Right lobe of liver (tissue), 6 donors: ENCODE data around the gene MYLK. TPM values are rescaled to one million over a fixed set of nuclear protein-coding genes. Genes with fewer than 3 reads are reported as not detected.

Experiments
- ATAC-seq, 4 donors: fragments of 200-7000 bp; cut with Tn5 transposase; one replicate each; pipeline ENCODE4 v1.9.1; 2020; ENCODE audit warnings: mild to moderate bottlenecking in 4 of 4, moderate library complexity in 4 of 4
- DNase-seq, 3 donors: peaks; one replicate each; pipeline ENCODE4 v3.0.0-alpha.2; 2020
- H3K27ac ChIP-seq, 3 donors: fragments of 200-600 bp; one replicate each; pipeline ENCODE4 v1.8.0; 2022
- H3K27me3 ChIP-seq, 2 donors: fragments of 200-600 bp; one replicate each; pipeline ENCODE4 v1.8.0; 2022
- H3K36me3 ChIP-seq, 4 donors: fragments of 200-600 bp; sonication (generic) in 1 of 4; one replicate each; pipeline versions ENCODE4 v1.5.1 to v1.8.0; 2017 to 2022; ENCODE audit warnings: control low read depth in 1 of 4
- H3K4me1 ChIP-seq, 4 donors: fragments of 200-600 bp; sonication (generic) in 1 of 4; one replicate each; pipeline versions ENCODE4 v1.5.1 to v1.8.0; 2017 to 2022; ENCODE audit warnings: control low read depth in 1 of 4
- H3K4me3 ChIP-seq, 3 donors: fragments of 200-600 bp; one replicate each; pipeline ENCODE4 v1.8.0; 2022
- H3K9me3 ChIP-seq, 4 donors: fragments of 200-600 bp; sonication (generic) in 1 of 4; one replicate each; pipeline versions ENCODE4 v1.5.1 to v1.8.0; 2017 to 2022; ENCODE audit warnings: control low read depth in 1 of 4
- POLR2A ChIP-seq: fragments of 450-650 bp; IDR thresholded peaks from one replicate; pipeline ENCODE4 v1.6.1; 2017; ENCODE audit warnings: antibody characterized with exemption, mild to moderate bottlenecking
- WGBS: methylation state at CpG from one replicate; pipeline ENCODE4 v1.1.6; 2018; ENCODE audit warnings: low coverage, low lambda C conversion rate; ENCODE audit not compliant: insufficient coverage; ENCODE audit errors: missing lambda C conversion rate; 5-methylcytosine and 5-hydroxymethylcytosine counted together
- intact Hi-C, 2 donors: fragments of 100-400 bp; cut with DNase I; formaldehyde crosslinking; loops; one replicate each; pipeline versions ENCODE4 v1.11.2 to v1.14.1; 2022
- total RNA-seq, 6 experiments: library from RNA; depleted of rRNA in 2 of 6; stranded (reverse); fragments of >200 nt in 2 of 6; fragmentation: NEBNext Ultra II Directional in 3 of 6; extraction: Animal tissue kit (Norgen Biotek cat#: 25700) in 3 of 6; gene quantifications; one replicate each; pipeline versions ENCODE4 v1.1.0 to v1.2.4, GENCODE V29; 2016 to 2023
- TF ChIP-seq, protein P1 (sequence below), 4 donors: fragments of 200-600 bp in 3 of 4; fragments of 450-650 bp in 1 of 4; IDR thresholded peaks; one replicate each; pipeline versions ENCODE4 v1.5.1 to v1.8.0; 2016 to 2022; ENCODE audit warnings: antibody characterized with exemption in 4 of 4, mild to moderate bottlenecking in 2 of 4
- donor health status: DM: no; HTN: yes; CAD: no.
- donor health status: DM: no; HTN: no; CAD: no.
- donor health status: DM: no; HTN: no; CAD: no.
- donor health status: DM: no; HTN: yes; CAD: no.
- donor health status: DM: no; HTN: yes; CAD: no.

MYLK gene
- total RNA-seq, 6 experiments from 2014 or later, result 61.1 to 146 (median 97.8) TPM

DNA sequence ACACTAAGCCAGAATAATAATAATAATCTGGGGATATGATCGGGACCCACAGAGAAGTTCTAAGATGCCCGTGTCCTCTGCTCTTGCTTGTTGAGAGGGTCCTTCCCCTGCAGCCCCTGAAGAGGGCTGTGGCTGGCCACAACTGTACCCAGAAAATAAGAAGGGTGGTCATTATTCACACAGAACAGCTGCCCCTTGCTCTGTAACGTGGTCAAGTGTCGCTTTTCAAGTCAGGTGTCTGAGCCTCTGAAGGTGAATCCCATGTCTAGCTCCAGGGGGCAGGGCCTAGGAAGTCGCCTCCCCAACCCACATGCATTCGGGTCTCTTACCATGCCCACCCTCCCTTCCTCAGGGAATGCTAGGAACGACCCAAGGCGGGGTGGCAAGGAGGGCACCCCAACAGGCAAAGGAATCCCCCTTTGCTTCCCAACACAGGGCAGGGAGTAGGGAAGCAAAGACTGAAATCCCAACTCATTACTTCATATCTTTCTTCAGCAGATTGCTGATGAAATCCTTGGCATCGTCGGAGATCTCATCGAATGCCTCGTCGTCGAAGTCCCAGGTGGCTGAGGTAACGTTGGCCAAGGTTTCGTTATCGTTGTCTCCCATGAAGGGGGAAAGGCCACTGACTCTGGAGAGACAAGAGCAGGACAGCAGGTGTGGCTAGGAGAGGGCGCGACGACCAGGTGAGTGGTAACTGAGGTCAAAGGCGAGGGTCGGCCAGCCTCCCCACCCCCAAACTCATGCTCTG lies 255.0 kb downstream of the MYLK start:
- Histone ChIP-seq H3K9me3 (no peaks in the 10 kb centered on the region), H3K36me3 (peaks cover 0 to 28% (median 4%) of the 10 kb centered on the region in 4 donors), H3K4me3 (no peak overlapping the region), H3K27ac (no peak overlapping the region), H3K27me3 (no peaks in the 10 kb centered on the region), H3K4me1 (peaks cover 0 to 20% (median 5%) of the 10 kb centered on the region in 4 donors)
- no peak for TF ChIP-seq POLR2A
- TF ChIP-seq, protein P1, sequence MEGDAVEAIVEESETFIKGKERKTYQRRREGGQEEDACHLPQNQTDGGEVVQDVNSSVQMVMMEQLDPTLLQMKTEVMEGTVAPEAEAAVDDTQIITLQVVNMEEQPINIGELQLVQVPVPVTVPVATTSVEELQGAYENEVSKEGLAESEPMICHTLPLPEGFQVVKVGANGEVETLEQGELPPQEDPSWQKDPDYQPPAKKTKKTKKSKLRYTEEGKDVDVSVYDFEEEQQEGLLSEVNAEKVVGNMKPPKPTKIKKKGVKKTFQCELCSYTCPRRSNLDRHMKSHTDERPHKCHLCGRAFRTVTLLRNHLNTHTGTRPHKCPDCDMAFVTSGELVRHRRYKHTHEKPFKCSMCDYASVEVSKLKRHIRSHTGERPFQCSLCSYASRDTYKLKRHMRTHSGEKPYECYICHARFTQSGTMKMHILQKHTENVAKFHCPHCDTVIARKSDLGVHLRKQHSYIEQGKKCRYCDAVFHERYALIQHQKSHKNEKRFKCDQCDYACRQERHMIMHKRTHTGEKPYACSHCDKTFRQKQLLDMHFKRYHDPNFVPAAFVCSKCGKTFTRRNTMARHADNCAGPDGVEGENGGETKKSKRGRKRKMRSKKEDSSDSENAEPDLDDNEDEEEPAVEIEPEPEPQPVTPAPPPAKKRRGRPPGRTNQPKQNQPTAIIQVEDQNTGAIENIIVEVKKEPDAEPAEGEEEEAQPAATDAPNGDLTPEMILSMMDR (IDR thresholded peaks at IDR 0.05), result no peak
- ATAC-seq, result no peak
- intact Hi-C loops, result no loop called here
- DNase-seq, result no peak
- WGBS, result 83% methylated on average over 13 of the region's 22 CpGs

DNA sequence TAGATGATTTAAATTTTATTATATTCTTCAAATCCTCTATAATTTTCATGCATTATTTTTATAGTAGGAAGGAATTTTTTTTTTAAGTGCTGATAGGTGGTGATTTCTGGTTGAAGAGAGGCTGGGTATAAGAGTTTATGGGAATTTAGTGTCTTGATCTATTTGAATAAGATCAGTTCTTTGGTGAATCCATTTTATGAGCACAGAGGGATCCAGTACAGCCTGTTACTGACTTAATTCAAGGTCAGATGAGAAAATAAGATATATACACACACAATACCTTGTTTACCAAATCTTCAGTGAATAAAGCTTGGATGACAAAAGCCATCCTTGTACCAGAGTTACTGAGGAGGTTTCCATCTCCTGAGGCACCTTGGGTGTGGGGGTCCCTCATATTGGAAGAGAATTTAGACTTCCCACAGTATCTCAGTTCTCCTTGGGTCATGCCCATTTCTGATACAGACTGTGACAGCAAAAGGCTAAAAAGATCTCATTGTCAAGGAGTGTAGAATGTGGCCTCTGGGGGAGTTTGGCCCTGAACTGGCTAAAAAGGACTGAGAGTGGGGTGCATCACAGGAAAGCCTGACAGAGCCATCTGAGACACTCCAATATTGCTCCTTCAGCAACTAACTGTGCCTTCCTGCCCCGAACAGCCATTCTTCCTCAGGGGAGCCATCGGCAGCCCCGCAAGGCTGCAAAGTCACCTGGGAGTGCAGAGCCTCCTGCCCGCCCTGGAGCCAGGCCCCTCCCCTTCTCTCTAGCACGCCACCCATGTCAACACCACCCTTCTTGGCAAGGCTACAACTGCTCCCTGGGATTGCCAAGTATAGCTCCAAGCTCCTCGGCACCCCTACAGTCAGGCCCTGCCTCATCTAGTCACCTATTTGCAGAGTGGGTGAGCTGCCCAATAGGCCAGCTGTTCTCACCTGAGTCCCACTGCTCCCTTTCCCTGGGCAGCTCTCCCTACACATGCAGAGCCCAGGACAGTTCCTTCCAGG lies 256.2 kb downstream of the MYLK start:
- WGBS, result no CpG with 5 or more reads among the region's 6 CpGs
- Histone ChIP-seq H3K27ac (no peak overlapping the region), H3K4me3 (no peak overlapping the region), H3K4me1 (peaks cover 0 to 9% (median 3%) of the 10 kb centered on the region in 4 donors), H3K9me3 (no peaks in the 10 kb centered on the region), H3K27me3 (no peaks in the 10 kb centered on the region), H3K36me3 (peaks cover 0 to 34% (median 4%) of the 10 kb centered on the region in 4 donors)
- TF ChIP-seq, protein P1 (IDR thresholded peaks at IDR 0.05), result no peak
- no peak for TF ChIP-seq POLR2A
- DNase-seq (peak in 2 of 3 donors; percentile 65 to 71), ATAC-seq (peak; percentile 43 to 82 (median 64))
- intact Hi-C loops, result no loop called here

DNA sequence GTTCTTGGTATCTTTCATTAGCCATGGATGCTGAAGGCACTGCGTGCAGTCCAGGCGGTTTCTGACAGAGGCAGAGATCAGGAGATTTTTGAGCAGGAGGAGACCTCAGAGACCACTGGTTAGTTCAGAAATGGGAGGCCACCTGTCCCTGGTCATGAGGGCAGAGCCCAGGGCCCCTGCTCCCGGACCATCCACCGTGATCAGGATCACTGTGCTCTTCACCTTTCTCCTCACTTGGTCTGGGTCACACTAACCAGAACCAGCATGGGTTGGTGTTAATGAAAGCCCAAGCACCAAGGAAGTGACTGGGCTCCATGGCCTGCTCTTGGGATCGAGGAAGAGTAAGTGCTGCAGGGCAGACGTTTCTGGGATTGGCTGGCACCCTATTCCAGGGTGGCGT lies 257.3 kb downstream of the MYLK start:
- no peak overlapping the region for H3K27ac ChIP-seq
- intact Hi-C loops, result no loop called here
- no peak overlapping the region for H3K4me3 ChIP-seq
- H3K9me3 ChIP-seq, result no peaks in the 10 kb centered on the region
- no peaks in the 10 kb centered on the region for H3K27me3 ChIP-seq
- peaks cover 0 to 4% (median 0%) of the 10 kb centered on the region in 4 donors for H3K4me1 ChIP-seq
- TF ChIP-seq, protein P1 (IDR thresholded peaks at IDR 0.05), result no peak
- TF ChIP-seq POLR2A, result no peak
- peaks cover 0 to 34% (median 7%) of the 10 kb centered on the region in 4 donors for H3K36me3 ChIP-seq
- ATAC-seq, result no peak
- 75% methylated on average over 2 of the region's 7 CpGs for WGBS
- no peak for DNase-seq

DNA sequence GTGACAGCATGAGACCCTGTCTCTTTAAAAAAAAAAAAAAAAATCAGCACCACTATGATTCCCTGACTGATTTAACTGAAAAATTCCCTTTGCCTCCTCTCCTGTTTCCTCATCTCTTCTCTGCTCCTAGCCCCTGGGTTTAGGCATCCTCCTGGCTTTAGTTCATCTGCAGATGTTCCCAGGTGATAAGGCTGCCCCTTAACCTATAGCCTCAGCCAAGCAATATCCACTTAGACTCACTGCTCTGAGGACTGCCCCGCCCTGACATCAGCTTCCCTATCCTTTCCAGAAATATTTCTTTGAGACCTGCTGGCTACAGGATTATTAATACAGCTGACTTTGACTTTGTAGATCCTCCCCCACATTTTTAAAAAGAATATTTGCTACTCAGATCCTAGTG lies 259.8 kb downstream of the MYLK start:
- ATAC-seq (no peak), DNase-seq (no peak)
- Histone ChIP-seq H3K4me3 (no peak overlapping the region), H3K27me3 (no peaks in the 10 kb centered on the region), H3K36me3 (peaks cover 0 to 31% (median 8%) of the 10 kb centered on the region in 4 donors), H3K27ac (no peak overlapping the region), H3K4me1 (peaks cover 0 to 4% (median 0%) of the 10 kb centered on the region in 4 donors), H3K9me3 (no peaks in the 10 kb centered on the region)
- TF ChIP-seq, protein P1 (IDR thresholded peaks at IDR 0.05), result no peak
- TF ChIP-seq POLR2A, result no peak
- 100% methylated on average over 1 of the region's 1 CpG for WGBS
- intact Hi-C loops, result no loop called here
